DMS153 treated with DMSO at 0.1 percent for 48 hours (cell line): ENCODE data around the gene KLHL1.

Experiments used
- DNase-seq: peaks from one replicate; lab custom pipeline; 2025; ENCODE audit not compliant: unreplicated experiment; lab: John Stamatoyannopoulos, UW

Gene KLHL1

DNA sequence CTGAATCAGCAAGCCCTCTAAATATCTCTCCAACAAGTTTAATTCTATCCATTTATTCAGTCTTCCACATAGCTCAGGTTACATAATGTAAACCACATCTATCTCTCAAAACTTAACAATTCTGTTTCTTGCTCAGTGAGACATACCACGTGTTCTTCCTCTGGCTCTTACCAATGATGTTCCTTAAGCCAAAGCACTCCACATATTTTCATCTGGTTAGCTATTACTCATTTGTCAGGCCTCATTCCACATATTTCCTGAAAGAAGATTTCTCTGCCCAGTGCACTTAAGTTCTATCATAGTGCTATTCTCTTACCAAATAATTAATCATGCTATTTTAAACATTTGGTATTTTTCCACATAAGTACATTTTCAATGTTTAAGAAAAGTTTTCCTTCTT is 403.9 kb downstream of the KLHL1 start:
- no peak for DNase-seq

DNA sequence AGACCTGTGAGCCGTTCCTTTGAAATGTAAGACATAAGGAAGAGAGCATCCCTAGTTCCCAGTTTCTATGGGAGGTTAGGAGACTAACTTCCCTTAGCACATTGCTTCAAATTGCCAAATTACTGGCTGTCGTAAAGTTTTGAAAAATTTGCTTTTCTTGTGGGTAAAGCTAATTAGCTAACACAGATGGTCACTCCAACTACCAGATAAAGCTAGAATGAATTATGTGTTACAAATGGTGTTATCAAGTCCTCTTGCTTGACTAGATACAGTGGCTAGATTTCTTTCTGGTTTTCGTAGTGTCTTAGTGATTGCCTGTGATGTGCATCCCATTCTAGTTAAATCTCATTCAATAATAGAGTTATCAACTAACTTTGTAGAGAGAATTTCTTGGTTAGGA is 417.3 kb downstream of the KLHL1 start:
- DNase-seq = no peak

- no peak for DNase-seq
These were observed 424.1 kb downstream of the KLHL1 start for GRCh38 chr13:69683921-69684686.

DNA sequence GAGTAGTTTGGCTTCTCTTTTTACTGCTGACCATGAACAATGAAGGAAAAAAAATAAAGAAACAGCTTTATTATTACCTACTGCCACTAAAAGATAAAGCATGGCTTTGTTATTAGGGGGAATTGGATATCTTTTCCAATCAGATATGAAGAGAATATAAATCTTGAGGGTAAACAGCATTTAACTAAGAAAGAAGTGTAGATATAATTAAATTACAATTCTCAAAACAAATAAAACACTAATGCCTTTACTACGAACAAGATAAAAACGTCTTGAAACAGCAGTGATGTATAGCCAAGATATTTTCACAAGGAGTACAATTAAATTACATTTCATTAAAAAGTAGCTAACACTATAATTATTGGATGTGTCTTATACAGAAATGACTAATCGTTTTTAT is 426.5 kb downstream of the KLHL1 start:
- DNase-seq = no peak

GRCh38 chr13:69677343-69677742 is 430.9 kb downstream of the KLHL1 start:
- DNase-seq = no peak

DNA sequence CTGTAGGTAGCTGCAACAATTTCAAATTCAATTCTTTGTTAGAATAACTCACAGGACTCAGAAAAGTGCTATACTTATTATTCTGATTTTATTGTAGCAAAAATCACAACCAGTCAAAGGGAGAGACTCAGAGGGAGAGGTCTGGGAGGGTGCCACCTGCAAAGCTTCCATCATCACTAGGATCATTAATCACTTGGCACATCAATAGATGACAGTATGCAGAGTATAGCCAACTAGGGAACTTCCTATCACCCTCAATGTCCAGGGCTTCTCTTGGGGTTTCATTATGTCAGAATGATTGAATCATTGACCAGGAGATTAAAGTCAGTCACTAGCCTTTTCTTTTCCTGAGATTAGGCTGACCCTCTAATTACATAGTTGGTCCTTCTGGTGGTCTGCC is 432.0 kb downstream of the KLHL1 start:
- DNase-seq = no peak

- DNase-seq = no peak
These were observed 448.1 kb downstream of the KLHL1 start for GRCh38 chr13:69660155-69660554.

DNA sequence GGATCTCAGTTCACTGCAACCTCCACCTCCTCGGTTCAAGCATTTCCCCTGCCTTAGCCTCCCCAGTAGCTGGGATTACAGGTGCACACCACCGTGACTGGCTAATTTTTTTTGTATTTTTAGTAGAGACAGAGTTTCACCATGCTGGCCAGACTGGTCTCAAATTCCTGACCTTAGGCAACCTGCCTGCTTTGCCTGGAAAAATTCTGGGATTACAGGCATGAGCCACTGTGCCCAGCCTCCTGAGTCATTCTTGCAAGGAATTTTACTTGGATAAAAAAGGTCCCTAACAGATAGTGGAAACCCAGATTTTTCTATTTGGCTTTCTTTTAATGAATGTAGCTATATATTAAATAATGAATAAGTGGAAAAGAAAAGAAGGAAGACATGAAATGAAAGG is 450.6 kb downstream of the KLHL1 start:
- no peak for DNase-seq

DNA sequence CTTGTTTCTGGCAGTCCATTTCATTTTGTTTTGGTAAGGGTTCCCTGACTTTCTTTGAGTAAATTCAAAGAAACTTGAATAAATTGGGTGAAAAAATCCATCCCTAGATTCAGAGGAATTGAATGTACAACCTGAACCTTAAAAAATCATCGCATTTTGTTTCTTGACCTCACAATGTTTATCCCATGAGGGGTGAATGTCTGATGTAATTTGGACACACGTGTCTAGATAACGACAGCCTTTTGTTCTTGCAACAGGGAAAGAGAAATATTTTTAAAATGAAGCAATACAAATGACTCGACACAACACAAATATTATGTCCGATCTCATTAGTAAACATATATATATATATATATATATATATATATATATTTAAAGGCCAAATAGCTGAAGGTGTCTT is 453.9 kb downstream of the KLHL1 start:
- no peak for DNase-seq
